GM12864 (cell line): ENCODE data around the gene GNAI2.
"Not testable (repeated sequence)": the region's sequence is repeated elsewhere in the genome, so short reads cannot be mapped to it uniquely, and the experiment has no call there.

ENCODE experiments used
- DNase-seq: peaks from one replicate; pipeline ENCODE4 v3.0.0-alpha.2; 2011; ENCODE audit warnings: low read depth
- H3K4me3 ChIP-seq: 2 replicates; pipeline ENCODE4 v1.5.1; 2011; ENCODE audit warnings: mild to moderate bottlenecking, low read depth, low read length, control low read depth
- CTCF ChIP-seq: IDR thresholded peaks from 2 replicates; pipeline ENCODE4 v1.5.1; 2011; ENCODE audit warnings: low read depth, mild to moderate bottlenecking, moderate library complexity, low read length, control low read depth, inconsistent platforms; ENCODE audit errors: missing control alignments

The GNAI2 gene

GRCh38 chr3:50239649-50240048, 3.6 kb downstream of the GNAI2 start:
- no peak for TF ChIP-seq CTCF
- DNase-seq, result no peak
- H3K4me3 ChIP-seq, result no peak overlapping the region

GRCh38 chr3:50241163-50241562, 5.2 kb downstream of the GNAI2 start:
- H3K4me3 ChIP-seq, result no peak overlapping the region
- no peak for TF ChIP-seq CTCF
- DNase-seq, result no peak

- no peak for TF ChIP-seq CTCF
- no peak for DNase-seq
- H3K4me3 ChIP-seq, result no peak overlapping the region
These were observed 5.8 kb downstream of the GNAI2 start for GRCh38 chr3:50241713-50242380.

GRCh38 chr3:50242381-50242770, 6.4 kb downstream of the GNAI2 start:
- H3K4me3 ChIP-seq, result no peak overlapping the region
- DNase-seq, result no peak
- no peak for TF ChIP-seq CTCF

- TF ChIP-seq CTCF, result peak; percentile 7
- no peak for DNase-seq
- no peak overlapping the region for H3K4me3 ChIP-seq
These were observed 7.0 kb downstream of the GNAI2 start for GRCh38 chr3:50242851-50243542.

DNA sequence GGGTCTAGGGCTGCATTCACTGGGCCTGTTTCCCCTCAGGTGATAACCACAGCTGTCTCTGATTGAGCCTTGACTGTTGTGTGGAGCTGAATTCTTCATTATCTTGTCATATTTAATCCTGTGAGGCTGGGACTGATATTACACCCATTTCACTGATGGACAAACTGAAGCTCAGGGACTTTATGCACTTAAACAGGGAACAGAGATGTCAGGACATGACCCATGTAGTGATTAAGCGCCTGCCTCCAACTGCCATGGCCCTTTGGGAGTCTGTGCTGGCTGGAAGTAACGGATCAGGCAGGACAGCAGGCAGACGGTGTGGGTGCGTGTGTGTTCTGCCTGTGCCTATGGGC, 7.5 kb downstream of the GNAI2 start:
- H3K4me3 ChIP-seq, result no peak overlapping the region
- TF ChIP-seq CTCF, result no peak
- DNase-seq, result no peak

DNA sequence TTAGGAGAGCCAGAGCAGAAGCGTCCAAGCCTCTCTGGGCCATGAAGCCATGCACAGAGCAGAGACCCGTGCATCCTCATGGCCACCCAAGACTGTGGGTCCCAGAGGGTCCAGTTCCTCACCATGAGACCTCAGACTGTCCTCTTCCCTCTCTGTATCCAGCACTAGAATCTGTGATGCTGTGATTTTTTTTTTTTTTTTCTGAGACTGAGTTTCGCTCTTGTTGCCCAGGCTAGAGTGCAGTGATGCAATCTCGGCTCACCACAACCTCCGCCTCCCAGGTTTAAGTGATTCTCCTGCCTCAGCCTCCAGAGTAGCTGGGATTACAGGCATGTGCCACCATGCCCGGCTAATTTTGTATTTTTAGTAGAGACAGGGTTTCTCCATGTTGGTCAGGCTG, 8.8 kb downstream of the GNAI2 start:
- not testable (repeated sequence) for H3K4me3 ChIP-seq, DNase-seq
